Endothelial cell of hepatic sinusoid (primary cell): ENCODE data around the gene PTCH1.

Experiments used
- in situ Hi-C: cut with HindIII; loops from 2 replicates; pipeline ENCODE4 v1.10.0; 2017; ENCODE audit warnings: low sequenced_read_pairs

Gene PTCH1

GRCh38 chr9:95446259-95446658 lies 70.5 kb downstream of the PTCH1 start:
- in situ Hi-C loops: no loop called here

- in situ Hi-C loops: loop anchor here (5.0 kb wide), 1 partner anchor 53 kb away; no protein-coding TSS in a partner anchor
Measured at GRCh38 chr9:95444160-95444559, 72.6 kb downstream of the PTCH1 start.

GRCh38 chr9:95443301-95443700 lies 73.5 kb downstream of the PTCH1 start:
- in situ Hi-C loops: loop anchor here (5.0 kb wide), 1 partner anchor 54 kb away; no protein-coding TSS in a partner anchor

- in situ Hi-C loops: loop anchor here (5.0 kb wide), 1 partner anchor 56 kb away; no protein-coding TSS in a partner anchor
Measured at GRCh38 chr9:95441081-95441480, 75.7 kb downstream of the PTCH1 start.

GRCh38 chr9:95440447-95440846 lies 76.3 kb downstream of the PTCH1 start:
- in situ Hi-C loops: loop anchor here (5.0 kb wide), 1 partner anchor 57 kb away; no protein-coding TSS in a partner anchor

GRCh38 chr9:95438561-95439357 lies 78.0 kb downstream of the PTCH1 start:
- in situ Hi-C loops: no loop called here

- in situ Hi-C loops: no loop called here
Measured at GRCh38 chr9:95437559-95437958, 79.2 kb downstream of the PTCH1 start.

- in situ Hi-C loops: no loop called here
Measured at GRCh38 chr9:95436416-95436815, 80.4 kb downstream of the PTCH1 start.

GRCh38 chr9:95435074-95435728 lies 81.6 kb downstream of the PTCH1 start:
- in situ Hi-C loops: no loop called here

- in situ Hi-C loops: no loop called here
Measured at GRCh38 chr9:95434116-95435073, 82.4 kb downstream of the PTCH1 start.

- in situ Hi-C loops: no loop called here
Measured at GRCh38 chr9:95433096-95433819, 83.5 kb downstream of the PTCH1 start.

GRCh38 chr9:95431286-95431685 lies 85.5 kb downstream of the PTCH1 start:
- in situ Hi-C loops: no loop called here

GRCh38 chr9:95429948-95430620 lies 86.7 kb downstream of the PTCH1 start:
- in situ Hi-C loops: no loop called here

GRCh38 chr9:95429096-95429495 lies 87.7 kb downstream of the PTCH1 start:
- in situ Hi-C loops: no loop called here

GRCh38 chr9:95425910-95426551 lies 90.7 kb downstream of the PTCH1 start:
- in situ Hi-C loops: no loop called here

GRCh38 chr9:95422650-95423049 lies 94.1 kb downstream of the PTCH1 start:
- in situ Hi-C loops: no loop called here

- in situ Hi-C loops: no loop called here
Measured at GRCh38 chr9:95420518-95420917, 96.3 kb downstream of the PTCH1 start.

GRCh38 chr9:95419444-95419843 lies 97.3 kb downstream of the PTCH1 start:
- in situ Hi-C loops: no loop called here

- in situ Hi-C loops: no loop called here
Measured at GRCh38 chr9:95415158-95415557, 101.6 kb downstream of the PTCH1 start.
